Progenitor cell of endocrine pancreas (in vitro differentiated cells): ENCODE measurements around the gene CXCL6. TPM values are rescaled to one million over a fixed set of nuclear protein-coding genes. Genes with fewer than 3 reads are reported as not detected.

ENCODE experiments used
- DNase-seq: peaks from one replicate; pipeline ENCODE4 v3.0.0; 2021; ENCODE audit warnings: low spot score; ENCODE audit not compliant: unreplicated experiment
- H3K27ac Mint-ChIP-seq: 2 replicates; pipeline ENCODE4 v1.8.0; 2021; ENCODE audit warnings: mild to moderate bottlenecking, moderate library complexity, mixed read lengths
- H3K27me3 Mint-ChIP-seq: 2 replicates; pipeline ENCODE4 v1.8.0; 2021; ENCODE audit warnings: mixed read lengths
- H3K36me3 Mint-ChIP-seq: 2 replicates; pipeline ENCODE4 v1.8.0; 2022; ENCODE audit warnings: mixed read lengths; ENCODE audit not compliant: insufficient read depth
- H3K4me1 Mint-ChIP-seq: 2 replicates; pipeline ENCODE4 v1.8.0; 2021; ENCODE audit warnings: low read depth, mixed read lengths
- H3K4me3 Mint-ChIP-seq: 2 replicates; pipeline ENCODE4 v1.8.0; 2021; ENCODE audit warnings: low read depth, mild to moderate bottlenecking, moderate library complexity, mixed read lengths
- H3K9me3 Mint-ChIP-seq: 2 replicates; pipeline ENCODE4 v1.8.0; 2021; ENCODE audit warnings: low read depth, mixed read lengths
- CTCF ChIP-seq: fragments of 200-600 bp; sonication (generic); IDR thresholded peaks from one replicate; pipeline ENCODE4 v1.5.0; 2021; ENCODE audit warnings: antibody characterized with exemption, mild to moderate bottlenecking; ENCODE audit not compliant: unreplicated experiment
- total RNA-seq: library from RNA; stranded (reverse); gene quantifications from 2 replicates; pipeline ENCODE4 v1.2.1, GENCODE V29; 2021

The CXCL6 gene
- total RNA-seq, 1 donor from 2014 or later = 1.1 TPM

- Mint-ChIP-seq H3K27me3 (peaks cover 7% of the 10 kb centered on the region), H3K27ac (no peak overlapping the region), H3K4me1 (no peaks in the 10 kb centered on the region), H3K9me3 (no peaks in the 10 kb centered on the region), H3K36me3 (no peaks in the 10 kb centered on the region), H3K4me3 (no peak overlapping the region)
- no peak for DNase-seq
- no peak for TF ChIP-seq CTCF
Measured at GRCh38 chr4:73844806-73845205, 8.3 kb downstream of the CXCL6 start.

DNA sequence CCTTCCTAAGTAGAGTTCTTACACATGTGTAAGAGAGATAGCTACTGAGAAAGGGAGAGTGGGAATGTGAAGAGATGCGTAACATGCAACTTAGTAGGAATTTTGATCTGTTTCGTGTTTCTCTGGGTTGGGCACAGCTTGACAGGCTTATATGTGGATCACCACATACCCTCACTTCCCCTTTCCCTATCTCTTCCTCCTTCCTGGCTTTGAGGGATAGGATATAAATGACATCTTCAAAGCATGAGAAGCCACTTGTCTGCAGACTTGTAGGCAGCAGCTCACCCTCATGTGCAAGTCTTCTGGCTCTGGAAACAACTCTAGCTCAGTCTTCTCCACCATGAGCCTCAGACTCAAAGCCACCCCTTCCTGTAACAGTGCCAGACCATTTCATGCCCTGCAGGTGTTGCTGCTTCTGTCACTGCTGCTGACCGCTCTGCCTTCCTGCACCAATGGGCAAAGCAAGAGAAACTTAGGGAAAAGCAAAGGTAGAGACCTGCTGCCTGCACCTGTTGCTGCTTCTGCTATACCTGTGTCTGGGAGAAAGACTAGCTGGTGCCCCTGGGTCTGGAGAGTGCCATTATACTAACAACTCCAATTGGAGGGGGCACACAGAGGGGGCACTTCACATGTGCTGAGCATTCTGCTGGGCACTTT is 11.2 kb downstream of the CXCL6 start:
- Mint-ChIP-seq H3K4me1 (no peaks in the 10 kb centered on the region), H3K27ac (no peak overlapping the region), H3K4me3 (no peak overlapping the region), H3K9me3 (no peaks in the 10 kb centered on the region), H3K36me3 (no peaks in the 10 kb centered on the region), H3K27me3 (peaks cover 17% of the 10 kb centered on the region)
- no peak for DNase-seq
- TF ChIP-seq CTCF = no peak

- Mint-ChIP-seq H3K4me1 (no peaks in the 10 kb centered on the region), H3K9me3 (no peaks in the 10 kb centered on the region), H3K27me3 (peaks cover 21% of the 10 kb centered on the region)
Measured at GRCh38 chr4:73848183-73848777, 11.8 kb downstream of the CXCL6 start.

DNA sequence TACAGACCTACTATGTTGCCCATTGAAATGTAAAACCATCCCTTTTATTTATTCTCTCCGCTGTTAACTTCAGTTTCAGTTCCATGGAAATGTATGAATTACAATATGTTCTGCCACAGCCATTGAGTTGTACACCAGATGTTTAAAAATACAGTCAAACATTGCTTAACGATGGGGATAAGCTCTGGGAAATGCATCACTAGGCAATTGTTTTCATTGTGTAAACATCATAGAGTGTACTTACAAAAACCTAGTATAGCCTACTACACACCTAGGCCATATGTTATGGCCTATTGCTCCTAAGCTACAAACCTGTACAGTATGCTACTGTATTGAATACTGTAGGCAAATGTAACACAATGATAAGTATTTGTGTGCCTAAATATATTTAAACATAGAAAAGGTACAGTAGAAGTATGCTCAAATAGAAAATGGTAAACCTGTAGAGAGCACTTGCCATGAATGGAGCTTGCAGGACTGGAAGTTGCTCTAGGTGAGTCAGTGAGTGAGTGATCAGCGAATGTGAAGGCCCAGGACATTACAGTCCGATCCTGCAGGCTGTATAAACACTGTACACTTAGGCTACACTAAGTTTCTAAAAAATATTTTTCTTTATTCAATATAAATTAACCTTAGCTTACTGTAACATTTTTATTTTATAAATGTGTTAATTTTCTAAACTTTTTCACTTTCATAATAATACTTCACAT is 13.9 kb downstream of the CXCL6 start:
- no peaks in the 10 kb centered on the region for H3K4me1 Mint-ChIP-seq
- H3K27ac Mint-ChIP-seq = no peak overlapping the region
- DNase-seq = no peak
- peaks cover 27% of the 10 kb centered on the region for H3K27me3 Mint-ChIP-seq
- H3K36me3 Mint-ChIP-seq = no peaks in the 10 kb centered on the region
- no peaks in the 10 kb centered on the region for H3K9me3 Mint-ChIP-seq
- TF ChIP-seq CTCF = no peak
- no peak overlapping the region for H3K4me3 Mint-ChIP-seq

More at GRCh38 chr4:73848183-73848777, 11.8 kb downstream of the CXCL6 start:
- no peak for TF ChIP-seq CTCF
- Mint-ChIP-seq H3K4me3 (no peak overlapping the region), H3K36me3 (no peaks in the 10 kb centered on the region), H3K27ac (no peak overlapping the region)
- DNase-seq = no peak

DNA sequence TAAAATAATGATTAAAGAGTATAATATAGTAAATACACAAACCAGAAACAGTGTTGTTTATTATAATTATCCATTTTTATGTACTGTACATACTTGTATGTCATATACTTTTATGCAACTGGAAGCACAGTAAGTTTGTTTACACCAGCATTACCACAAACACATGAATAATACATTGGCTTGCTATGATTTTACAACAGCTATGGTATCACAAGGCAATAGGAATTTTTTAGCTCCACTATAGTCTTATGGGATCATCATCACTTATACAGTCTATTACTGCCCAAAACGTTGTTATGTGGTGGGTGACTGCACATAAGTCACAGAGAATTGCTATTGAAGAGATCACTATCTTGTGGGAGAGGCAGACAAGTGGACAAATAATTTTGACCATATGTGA is 14.8 kb downstream of the CXCL6 start:
- Mint-ChIP-seq H3K27me3 (peaks cover 27% of the 10 kb centered on the region), H3K9me3 (no peaks in the 10 kb centered on the region), H3K4me3 (no peak overlapping the region), H3K36me3 (no peaks in the 10 kb centered on the region), H3K27ac (no peak overlapping the region), H3K4me1 (no peaks in the 10 kb centered on the region)
- no peak for DNase-seq
- TF ChIP-seq CTCF = no peak
